PC-3 (cell line): ENCODE data around the gene YKT6. TPM values are rescaled to one million over a fixed set of nuclear protein-coding genes. Genes with fewer than 3 reads are reported as not detected.

Source experiments
- ATAC-seq: fragments of 200-7000 bp; cut with Tn5 transposase; 2 replicates; pipeline ENCODE4 v1.9.1; 2020; ENCODE audit warnings: mild to moderate bottlenecking, moderate library complexity
- BruUV-seq: library from RNA; stranded (reverse); fragments of 400-500 nt; replicated peaks from 2 replicates; lab custom pipeline; 2021; lab: Mats Ljungman, UMichigan
- CTCF ChIA-PET: fragments of 300-600 bp; sonication (Branson Sonifier 250); formaldehyde crosslinking; loops from one replicate; lab custom pipeline; 2022; ENCODE audit warnings: antibody characterized with exemption; lab: Charles Lee
- POLR2A ChIA-PET: fragments of 300-600 bp; sonication (Branson Sonifier 250); formaldehyde crosslinking; loops from one replicate; lab custom pipeline; 2022; ENCODE audit warnings: antibody characterized with exemption; ENCODE audit not compliant: unreplicated experiment; lab: Charles Lee
- DNase-seq: peaks from one replicate; pipeline ENCODE4 v3.0.0-alpha.2; 2015
- H2AFZ ChIP-seq: fragments of 300-600 bp; sonication (generic); 2 replicates; pipeline ENCODE4 v1.6.0; 2016; ENCODE audit warnings: antibody characterized with exemption, low read length
- H3F3A ChIP-seq: fragments of 300-600 bp; sonication (generic); one replicate; pipeline ENCODE4 v1.6.0; 2017; ENCODE audit warnings: antibody characterized with exemption, low read length, control low read depth, mild to moderate bottlenecking; ENCODE audit not compliant: unreplicated experiment
- H3K27ac ChIP-seq: fragments of 300-600 bp; sonication (generic); 2 replicates; pipeline ENCODE4 v1.5.1; 2016; ENCODE audit warnings: mild to moderate bottlenecking, low read length
- H3K27me3 ChIP-seq: fragments of 300-600 bp; sonication (generic); 2 replicates; pipeline ENCODE4 v1.6.1; 2016; ENCODE audit warnings: low read length, mixed read lengths
- H3K36me3 ChIP-seq: fragments of 300-600 bp; sonication (generic); 2 replicates; pipeline ENCODE4 v1.6.1; 2016; ENCODE audit warnings: low read depth, mixed run types, low read length, mixed read lengths
- H3K4me1 ChIP-seq: fragments of 300-600 bp; sonication (generic); 2 replicates; pipeline ENCODE4 v1.5.1; 2016; ENCODE audit warnings: low read length; ENCODE audit not compliant: insufficient read depth
- H3K4me2 ChIP-seq: fragments of 300-600 bp; sonication (generic); 2 replicates; pipeline ENCODE4 v1.6.0; 2016; ENCODE audit warnings: low read length
- H3K4me3 ChIP-seq: fragments of 300-600 bp; sonication (generic); 2 replicates; pipeline ENCODE4 v1.5.1; 2016; ENCODE audit warnings: mild to moderate bottlenecking, low read length, mixed read lengths
- H3K79me2 ChIP-seq: fragments of 300-600 bp; sonication (generic); 2 replicates; pipeline ENCODE4 v1.6.1; 2017; ENCODE audit warnings: low read length, mixed read lengths
- H3K9ac ChIP-seq: fragments of 300-600 bp; sonication (generic); 2 replicates; pipeline ENCODE4 v1.6.0; 2016; ENCODE audit warnings: mild to moderate bottlenecking, low read length
- H3K9me2 ChIP-seq: fragments of 300-600 bp; sonication (generic); replicated peaks from 2 replicates; pipeline ENCODE4 v1.6.1; 2016; ENCODE audit warnings: mixed run types, low read length, mixed read lengths
- H3K9me3 ChIP-seq: fragments of 300-600 bp; sonication (generic); 2 replicates; pipeline ENCODE4 v1.6.1; 2016; ENCODE audit warnings: low read length, mixed read lengths
- H4K20me1 ChIP-seq: fragments of 300-600 bp; sonication (generic); 2 replicates; pipeline ENCODE4 v1.6.1; 2016; ENCODE audit warnings: low read length, mixed read lengths
- CTCF ChIP-seq: fragments of 300-600 bp; sonication (generic); conservative IDR thresholded peaks from 2 replicates; pipeline ENCODE4 v1.5.1; 2017; ENCODE audit warnings: antibody characterized with exemption, low read depth, mild to moderate bottlenecking, low read length
- EZH2 ChIP-seq: fragments of 300-600 bp; sonication (generic); IDR thresholded peaks from one replicate; pipeline ENCODE4 v1.6.1; 2017; ENCODE audit warnings: antibody characterized with exemption, mild to moderate bottlenecking, low read length; ENCODE audit not compliant: unreplicated experiment
- EZH2phosphoT487 ChIP-seq: fragments of 300-600 bp; sonication (generic); IDR thresholded peaks from 2 replicates; pipeline ENCODE4 v1.6.1; 2018; ENCODE audit warnings: mild to moderate bottlenecking, antibody characterized with exemption, low read length, borderline replicate concordance
- intact Hi-C: fragments of 100-400 bp; cut with micrococcal nuclease; formaldehyde crosslinking; loops from 2 replicates; pipeline ENCODE4 v1.9.0; 2023
- total RNA-seq: library from RNA; depleted of rRNA; stranded (reverse); fragments of >200 nt; gene quantifications from 2 replicates; pipeline ENCODE4 v1.2.3, GENCODE V29; 2014

Gene YKT6
- total RNA-seq, 1 experiment from 2014 or later = 133 TPM

GRCh38 chr7:44235066-44235465 lies 34.3 kb downstream of the YKT6 start:
- DNase-seq (no peak), ATAC-seq (no peak)
- H2AFZ ChIP-seq = no peak overlapping the region
- no peak overlapping the region for H3K4me2 ChIP-seq
- no peaks in the 10 kb centered on the region for H3K9me2 ChIP-seq
- H3K36me3 ChIP-seq = no peaks in the 10 kb centered on the region
- TF ChIP-seq EZH2phosphoT487 = no peak
- no peak for TF ChIP-seq EZH2
- no peak for TF ChIP-seq CTCF
- no peaks in the 10 kb centered on the region for H3K79me2 ChIP-seq
- H3K9me3 ChIP-seq = no peaks in the 10 kb centered on the region
- no peaks in the 10 kb centered on the region for H3F3A ChIP-seq
- no peak overlapping the region for H3K27ac ChIP-seq
- no peak overlapping the region for H3K9ac ChIP-seq
- no TSS peak for BruUV-seq
- ChIA-PET POLR2A (no interaction called here), CTCF (no interaction called here)
- no peaks in the 10 kb centered on the region for H3K4me1 ChIP-seq
- H4K20me1 ChIP-seq = no peaks in the 10 kb centered on the region
- no peaks in the 10 kb centered on the region for H3K27me3 ChIP-seq
- intact Hi-C loops = no loop called here
- no peak overlapping the region for H3K4me3 ChIP-seq

GRCh38 chr7:44235582-44236332 lies 35.0 kb downstream of the YKT6 start:
- no peak for ATAC-seq
- CTCF ChIA-PET = no interaction called here
- POLR2A ChIA-PET = no interaction called here
- Histone ChIP-seq H3K9ac (no peak overlapping the region), H3K27me3 (no peaks in the 10 kb centered on the region), H3F3A (no peaks in the 10 kb centered on the region), H3K9me2 (no peaks in the 10 kb centered on the region), H2AFZ (no peak overlapping the region), H3K9me3 (no peaks in the 10 kb centered on the region), H4K20me1 (no peaks in the 10 kb centered on the region), H3K36me3 (no peaks in the 10 kb centered on the region), H3K27ac (no peak overlapping the region), H3K4me1 (no peaks in the 10 kb centered on the region), H3K4me3 (no peak overlapping the region), H3K79me2 (no peaks in the 10 kb centered on the region), H3K4me2 (no peak overlapping the region)
- intact Hi-C loops = no loop called here
- no TSS peak for BruUV-seq
- TF ChIP-seq EZH2phosphoT487 (no peak), CTCF (no peak), EZH2 (no peak)
- no peak for DNase-seq

GRCh38 chr7:44236333-44236728 lies 35.6 kb downstream of the YKT6 start:
- Histone ChIP-seq H3F3A (no peaks in the 10 kb centered on the region), H3K36me3 (no peaks in the 10 kb centered on the region), H2AFZ (no peak overlapping the region), H3K4me3 (no peak overlapping the region), H3K9me2 (no peaks in the 10 kb centered on the region), H4K20me1 (no peaks in the 10 kb centered on the region), H3K9me3 (no peaks in the 10 kb centered on the region), H3K4me1 (no peaks in the 10 kb centered on the region), H3K79me2 (no peaks in the 10 kb centered on the region), H3K27ac (no peak overlapping the region), H3K27me3 (no peaks in the 10 kb centered on the region), H3K9ac (no peak overlapping the region), H3K4me2 (no peak overlapping the region)
- intact Hi-C loops = no loop called here
- TF ChIP-seq EZH2phosphoT487 (no peak), EZH2 (no peak), CTCF (no peak)
- DNase-seq (no peak), ATAC-seq (no peak)
- ChIA-PET POLR2A (no interaction called here), CTCF (no interaction called here)
- BruUV-seq = no TSS peak
